H7 (cell line): ENCODE measurements around the gene WFDC8. TPM values are rescaled to one million over a fixed set of nuclear protein-coding genes. Genes with fewer than 3 reads are reported as not detected.

Experiments
- total RNA-seq: library from RNA; depleted of rRNA; stranded (reverse); fragments of >200 nt; shearing (Covaris generic); gene quantifications from 2 replicates; pipeline ENCODE4 v1.2.3, GENCODE V29; 2014; rRNA removed

WFDC8 gene
- total RNA-seq, 1 experiment from 2014 or later: not detected

Other genes starting within 250 kb of the WFDC8 start
- 47.3 and 56.1 TPM in 2 replicates for gene SDC4, start 230.9 kb downstream of the WFDC8 start, total RNA-seq
- gene SYS1, start 216.1 kb downstream of the WFDC8 start, total RNA-seq: 11.8 and 22.8 TPM in 2 replicates
- gene TP53TG5, start 201.0 kb downstream of the WFDC8 start, total RNA-seq: not detected in 2 replicates
- gene DBNDD2, start 171.0 kb downstream of the WFDC8 start, total RNA-seq: 12.5 and 23.4 TPM in 2 replicates
- gene PIGT, start 163.1 kb downstream of the WFDC8 start, total RNA-seq: 67.9 and 70.5 TPM in 2 replicates
- gene WFDC2, start 109.5 kb downstream of the WFDC8 start, total RNA-seq: 10.0 and 16.5 TPM in 2 replicates
- gene SPINT3, start 63.7 kb downstream of the WFDC8 start, total RNA-seq: not detected in 2 replicates
- not detected in 2 replicates for gene WFDC6, start 39.8 kb downstream of the WFDC8 start, total RNA-seq
- gene EPPIN, start 31.9 kb downstream of the WFDC8 start, total RNA-seq: 0.03 TPM in 1 of 2 replicates, not detected in the other
- gene WFDC10A, start 50.5 kb upstream of the WFDC8 start, total RNA-seq: 0.33 TPM in 1 of 2 replicates, not detected in the other
- gene WFDC9, start 52.0 kb upstream of the WFDC8 start, total RNA-seq: not detected in 2 replicates
- gene WFDC11, start 91.0 kb upstream of the WFDC8 start, total RNA-seq: not detected in 2 replicates
- gene WFDC13, start 122.8 kb upstream of the WFDC8 start, total RNA-seq: not detected in 2 replicates
- 0.52 TPM in 1 of 2 replicates, not detected in the other for gene WFDC10B, start 125.7 kb upstream of the WFDC8 start, total RNA-seq
- gene SPINT4, start 143.1 kb upstream of the WFDC8 start, total RNA-seq: not detected in 2 replicates
- 0.59 TPM in 1 of 2 replicates, not detected in the other for gene WFDC3, start 212.6 kb upstream of the WFDC8 start, total RNA-seq
- 21.4 and 24.2 TPM in 2 replicates for gene DNTTIP1, start 212.7 kb upstream of the WFDC8 start, total RNA-seq
- 265 and 278 TPM in 2 replicates for gene UBE2C, start 233.4 kb upstream of the WFDC8 start, total RNA-seq
- 0.42 and 0.70 TPM in 2 replicates for gene TNNC2, start 248.0 kb upstream of the WFDC8 start, total RNA-seq